WTC11 (cell line): ENCODE data around the gene CRKL. TPM values are rescaled to one million over a fixed set of nuclear protein-coding genes. Genes with fewer than 3 reads are reported as not detected.

Experiments
- ATAC-seq: fragments of 200-7000 bp; cut with Tn5 transposase; 2 replicates; pipeline ENCODE4 v1.10.0; 2021; ENCODE audit warnings: mild to moderate bottlenecking, moderate library complexity
- CTCF ChIA-PET: fragments of 300-600 bp; sonication (Branson Sonifier 250); formaldehyde crosslinking; loops from one replicate; lab custom pipeline; 2021; ENCODE audit warnings: antibody characterized with exemption; lab: Charles Lee
- POLR2A ChIA-PET: fragments of 350-600 bp; sonication (Branson Sonifier 250); formaldehyde crosslinking; loops from one replicate; lab custom pipeline; 2021; ENCODE audit warnings: antibody characterized with exemption; lab: Charles Lee
- DNase-seq: peaks from one replicate; pipeline ENCODE4 v3.0.0; 2021; ENCODE audit warnings: low spot score
- H3K27ac Mint-ChIP-seq: 2 replicates; pipeline ENCODE4 v1.8.0; 2021; ENCODE audit warnings: mixed read lengths
- H3K27me3 Mint-ChIP-seq: 2 replicates; pipeline ENCODE4 v1.8.0; 2021; ENCODE audit warnings: low read depth, mild to moderate bottlenecking, moderate library complexity, mixed read lengths
- H3K36me3 Mint-ChIP-seq: 2 replicates; pipeline ENCODE4 v1.8.0; 2021; ENCODE audit warnings: mixed read lengths
- H3K4me1 Mint-ChIP-seq: 2 replicates; pipeline ENCODE4 v1.8.0; 2022; ENCODE audit warnings: mixed read lengths
- H3K4me3 Mint-ChIP-seq: 2 replicates; pipeline ENCODE4 v1.8.0; 2021; ENCODE audit warnings: mild to moderate bottlenecking, moderate library complexity, mixed read lengths
- H3K9me3 Mint-ChIP-seq: 2 replicates; pipeline ENCODE4 v1.8.0; 2021; ENCODE audit warnings: mixed read lengths
- CBFB ChIP-seq: sonication (generic); formaldehyde crosslinking; IDR thresholded peaks from 2 replicates; pipeline ENCODE4 v1.8.1; 2022; ENCODE audit warnings: mild to moderate bottlenecking, low read depth, missing genetic modification reagents
- E2F1 ChIP-seq: sonication (generic); formaldehyde crosslinking; IDR thresholded peaks from 2 replicates; pipeline ENCODE4 v1.8.0; 2022; ENCODE audit warnings: mild to moderate bottlenecking, missing genetic modification reagents
- ESRRA ChIP-seq: sonication (generic); formaldehyde crosslinking; IDR thresholded peaks from 2 replicates; pipeline ENCODE4 v1.8.1; 2022; ENCODE audit warnings: mild to moderate bottlenecking, missing genetic modification reagents, borderline replicate concordance
- ETV6 ChIP-seq: sonication (generic); formaldehyde crosslinking; IDR thresholded peaks from 2 replicates; pipeline ENCODE4 v1.8.1; 2022; ENCODE audit warnings: mild to moderate bottlenecking, missing genetic modification reagents
- FOXP1 ChIP-seq: sonication (generic); formaldehyde crosslinking; IDR thresholded peaks from 2 replicates; pipeline ENCODE4 v1.8.0; 2022; ENCODE audit warnings: missing genetic modification reagents, mild to moderate bottlenecking, moderate library complexity, borderline replicate concordance
- HMGA2 ChIP-seq: fragments of 250-450 bp; sonication (Bioruptor Pico); IDR thresholded peaks from 2 replicates; pipeline ENCODE4 v1.4.0; 2021; ENCODE audit warnings: mild to moderate bottlenecking, moderate library complexity
- IRF1 ChIP-seq: sonication (generic); formaldehyde crosslinking; IDR thresholded peaks from 2 replicates; pipeline ENCODE4 v1.8.0; 2023; ENCODE audit warnings: missing genetic modification reagents
- NFE2L1 ChIP-seq: sonication (generic); formaldehyde crosslinking; IDR thresholded peaks from 2 replicates; pipeline ENCODE4 v1.8.1; 2023; ENCODE audit warnings: missing genetic modification reagents
- NFYB ChIP-seq: sonication (generic); formaldehyde crosslinking; conservative IDR thresholded peaks from 2 replicates; pipeline ENCODE4 v1.8.0; 2022; ENCODE audit warnings: low read depth, missing genetic modification reagents
- PRDM15 ChIP-seq: sonication (generic); formaldehyde crosslinking; IDR thresholded peaks from 2 replicates; pipeline ENCODE4 v1.8.0; 2022; ENCODE audit warnings: missing genetic modification reagents
- TCF7 ChIP-seq: sonication (generic); formaldehyde crosslinking; IDR thresholded peaks from 2 replicates; pipeline ENCODE4 v1.8.0; 2022; ENCODE audit warnings: mild to moderate bottlenecking, low read depth, missing genetic modification reagents, moderate library complexity
- TEAD1 ChIP-seq: sonication (generic); formaldehyde crosslinking; IDR thresholded peaks from 2 replicates; pipeline ENCODE4 v1.8.0; 2022; ENCODE audit warnings: mild to moderate bottlenecking, missing genetic modification reagents
- ZMAT4 ChIP-seq: fragments of 250-450 bp; sonication (Bioruptor Pico); IDR thresholded peaks from 2 replicates; pipeline ENCODE4 v1.9.0; 2021; ENCODE audit warnings: mild to moderate bottlenecking
- ZNF263 ChIP-seq: sonication (generic); formaldehyde crosslinking; IDR thresholded peaks from 2 replicates; pipeline ENCODE4 v1.8.1; 2022; ENCODE audit warnings: low read depth, mild to moderate bottlenecking, moderate library complexity, missing genetic modification reagents
- ZNF281 ChIP-seq: sonication (generic); formaldehyde crosslinking; IDR thresholded peaks from 2 replicates; pipeline ENCODE4 v1.8.0; 2023; ENCODE audit warnings: mild to moderate bottlenecking, missing genetic modification reagents
- ZNF512 ChIP-seq: sonication (generic); formaldehyde crosslinking; IDR thresholded peaks from 2 replicates; pipeline ENCODE4 v1.8.1; 2022; ENCODE audit warnings: missing genetic modification reagents, borderline replicate concordance
- total RNA-seq: library from RNA; stranded (reverse); gene quantifications from 3 replicates; pipeline ENCODE4 v1.2.3, GENCODE V29; 2021

CRKL gene
- total RNA-seq, 1 experiment from 2014 or later = 114 TPM

GRCh38 chr22:20997536-20998257 is 80.5 kb downstream of the CRKL start:
- CTCF ChIA-PET = interaction anchor here (0.8 kb wide), 1 partner anchor 35 kb away, joined by 4 read pairs; no protein-coding TSS in a partner anchor
- ATAC-seq (no peak), DNase-seq (no peak)
- Mint-ChIP-seq H3K27me3 (no peaks in the 10 kb centered on the region), H3K36me3 (no peaks in the 10 kb centered on the region), H3K27ac (no peak overlapping the region)
- no peak for TF ChIP-seq FOXP1 (CRISPR knock-in tag)
- peak; percentile 72; the same call in 1 of the 2 replicates for TF ChIP-seq PRDM15 (CRISPR knock-in tag)
- TF ChIP-seq, all 79 proteins: peak for 1
- H3K4me3 Mint-ChIP-seq = no peak overlapping the region
- H3K4me1 Mint-ChIP-seq = peaks cover 9% of the 10 kb centered on the region
- no peaks in the 10 kb centered on the region for H3K9me3 Mint-ChIP-seq
- POLR2A ChIA-PET = no interaction called here

- Mint-ChIP-seq H3K4me3 (no peak overlapping the region), H3K27me3 (no peaks in the 10 kb centered on the region), H3K9me3 (no peaks in the 10 kb centered on the region), H3K4me1 (peaks cover 18% of the 10 kb centered on the region), H3K36me3 (no peaks in the 10 kb centered on the region), H3K27ac (0 out of 2 replicates have a peak overlapping the region, but pooled peaks have one; percentile 32)
- ChIA-PET CTCF (interaction anchor here (0.6 to 1.0 kb wide), 3 partner anchors 17 to 42 kb away, joined by 3 to 4 read pairs (median 3); partner anchors contain the start of gene LZTR1), POLR2A (interaction anchor here (1.1 kb wide), 1 partner anchor 9 kb away, joined by 3 read pairs; no protein-coding TSS in a partner anchor)
- no peak for ATAC-seq
- DNase-seq = no peak
- TF ChIP-seq NFE2L1 (peak; percentile 30; the same call in 1 of the 2 replicates), HMGA2 (CRISPR knock-in tag) (no peak)
- TF ChIP-seq, all 79 proteins: peak for 1
These were observed 81.5 kb downstream of the CRKL start for GRCh38 chr22:20998411-20999336.

- ChIA-PET POLR2A (interaction anchor here (1.1 kb wide), 1 partner anchor 10 kb away, joined by 3 read pairs; no protein-coding TSS in a partner anchor), CTCF (interaction anchor here (0.6 to 1.0 kb wide), 3 partner anchors 18 to 43 kb away, joined by 3 to 4 read pairs (median 3); partner anchors contain the start of gene LZTR1)
- Mint-ChIP-seq H3K4me1 (peaks cover 18% of the 10 kb centered on the region), H3K27me3 (no peaks in the 10 kb centered on the region), H3K9me3 (no peaks in the 10 kb centered on the region), H3K4me3 (no peak overlapping the region), H3K36me3 (no peaks in the 10 kb centered on the region), H3K27ac (no peak overlapping the region)
- no peak for ATAC-seq
- DNase-seq = no peak
- TF ChIP-seq CBFB (no peak), ETV6 (no peak), TCF7 (no peak), ESRRA (no peak), ZNF281 (no peak), E2F1 (CRISPR knock-in tag) (no peak), ZMAT4 (CRISPR knock-in tag) (no peak), TEAD1 (CRISPR knock-in tag) (no peak), ZNF512 (no peak), ZNF263 (CRISPR knock-in tag) (no peak), IRF1 (CRISPR knock-in tag) (no peak), NFYB (no peak)
These were observed 82.4 kb downstream of the CRKL start for GRCh38 chr22:20999350-21000206.
